GM11168 (cell line): Measurements from ENCODE around the gene IL1RL2.

ENCODE experiments used
- in situ Hi-C: fragments of 300-500 bp; cut with MboI; formaldehyde crosslinking; loops from one replicate; pipeline ENCODE4 v1.12.0; 2022; ENCODE audit warnings: low sequenced_read_pairs; ENCODE audit not compliant: unreplicated experiment

Gene IL1RL2

GRCh38 chr2:102186791-102187495 is at the start of gene IL1RL2:
Gene IL1RL2, plus strand, starts transcription at chr2:102187023. Its CDS starts 845 bp downstream, at chr2:102187868.
- in situ Hi-C loops, result no loop called here

- in situ Hi-C loops, result no loop called here
These were observed 49.7 kb upstream of the IL1RL2 start for GRCh38 chr2:102137138-102137537.

GRCh38 chr2:102138331-102138730 is 48.5 kb upstream of the IL1RL2 start:
- in situ Hi-C loops, result no loop called here

- in situ Hi-C loops, result no loop called here
These were observed 47.0 kb upstream of the IL1RL2 start for GRCh38 chr2:102139851-102140250.

- in situ Hi-C loops, result no loop called here
These were observed 46.4 kb upstream of the IL1RL2 start for GRCh38 chr2:102140377-102140776.

GRCh38 chr2:102141011-102141943 is 45.5 kb upstream of the IL1RL2 start:
- in situ Hi-C loops, result no loop called here

GRCh38 chr2:102141970-102142828 is 44.6 kb upstream of the IL1RL2 start, which contains the start of gene IL1R1:
Gene IL1R1, plus strand, starts transcription at chr2:102142746. Its CDS starts 14,979 bp downstream, at chr2:102157725.
- in situ Hi-C loops, result no loop called here

- in situ Hi-C loops, result no loop called here
These were observed 43.9 kb upstream of the IL1RL2 start for GRCh38 chr2:102142829-102143449.

- in situ Hi-C loops, result no loop called here
These were observed 43.3 kb upstream of the IL1RL2 start for GRCh38 chr2:102143450-102143985.

- in situ Hi-C loops, result no loop called here
These were observed 42.7 kb upstream of the IL1RL2 start for GRCh38 chr2:102144128-102144527.

- in situ Hi-C loops, result no loop called here
These were observed 41.7 kb upstream of the IL1RL2 start for GRCh38 chr2:102145107-102145506.

- in situ Hi-C loops, result no loop called here
These were observed 40.9 kb upstream of the IL1RL2 start for GRCh38 chr2:102145934-102146333.

GRCh38 chr2:102147935-102148334 is 38.9 kb upstream of the IL1RL2 start:
- in situ Hi-C loops, result no loop called here

GRCh38 chr2:102149243-102149642 is 37.6 kb upstream of the IL1RL2 start:
- in situ Hi-C loops, result no loop called here

GRCh38 chr2:102149644-102150455 is 37.0 kb upstream of the IL1RL2 start:
- in situ Hi-C loops, result no loop called here

GRCh38 chr2:102154364-102154763 is 32.5 kb upstream of the IL1RL2 start:
- in situ Hi-C loops, result no loop called here

GRCh38 chr2:102154946-102155702 is 31.7 kb upstream of the IL1RL2 start:
- in situ Hi-C loops, result no loop called here
